HG02678 (cell line): ENCODE data around the gene SLC47A2.

Source experiments
- ATAC-seq: cut with Tn5 transposase; IDR thresholded peaks from one replicate; pipeline ENCODE4 v1.9.1; 2021; ENCODE audit warnings: mild to moderate bottlenecking, moderate library complexity; ENCODE audit not compliant: unreplicated experiment

Gene SLC47A2

DNA sequence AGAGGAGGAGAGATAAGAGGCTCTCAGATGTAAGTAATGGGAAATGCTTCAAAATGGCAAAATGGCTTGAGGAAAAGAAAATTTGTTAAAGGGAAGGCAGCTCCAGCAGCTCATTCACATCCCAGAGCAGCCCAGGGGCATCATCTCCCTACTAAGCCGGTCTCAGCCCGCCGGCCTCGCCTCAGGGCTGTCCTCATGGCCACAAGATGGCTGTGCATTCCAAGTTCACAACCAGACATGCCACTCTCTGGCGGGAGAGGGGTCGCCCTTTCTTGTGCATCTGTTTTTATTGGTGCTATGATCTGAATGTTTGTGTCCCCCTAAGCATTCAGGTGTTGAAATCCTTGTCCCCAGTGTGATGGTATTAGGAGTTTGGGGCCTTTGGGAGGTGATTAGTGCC, 13.5 kb upstream of the SLC47A2 start:
- ATAC-seq, result no peak

DNA sequence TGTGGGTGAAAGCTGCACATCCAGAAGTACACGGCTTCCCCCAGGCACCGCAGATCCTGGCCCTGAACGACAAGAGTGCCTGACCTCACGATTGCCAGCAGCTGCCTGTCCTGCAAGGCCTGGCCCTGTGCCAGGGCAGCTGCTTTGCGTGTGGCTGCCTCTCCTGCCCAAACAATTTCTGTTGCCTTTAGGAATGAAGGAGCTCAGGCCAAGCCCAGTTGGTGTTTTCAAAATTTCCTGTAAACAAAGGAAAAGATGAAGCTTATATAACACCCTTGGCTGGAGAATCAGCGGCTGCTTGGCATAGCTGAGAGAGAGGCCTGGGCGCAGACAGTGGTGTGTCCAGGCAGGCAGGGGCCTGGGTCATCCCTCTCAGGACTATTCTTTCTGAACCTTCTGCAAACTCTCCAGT, 11.7 kb upstream of the SLC47A2 start:
- no peak for ATAC-seq

DNA sequence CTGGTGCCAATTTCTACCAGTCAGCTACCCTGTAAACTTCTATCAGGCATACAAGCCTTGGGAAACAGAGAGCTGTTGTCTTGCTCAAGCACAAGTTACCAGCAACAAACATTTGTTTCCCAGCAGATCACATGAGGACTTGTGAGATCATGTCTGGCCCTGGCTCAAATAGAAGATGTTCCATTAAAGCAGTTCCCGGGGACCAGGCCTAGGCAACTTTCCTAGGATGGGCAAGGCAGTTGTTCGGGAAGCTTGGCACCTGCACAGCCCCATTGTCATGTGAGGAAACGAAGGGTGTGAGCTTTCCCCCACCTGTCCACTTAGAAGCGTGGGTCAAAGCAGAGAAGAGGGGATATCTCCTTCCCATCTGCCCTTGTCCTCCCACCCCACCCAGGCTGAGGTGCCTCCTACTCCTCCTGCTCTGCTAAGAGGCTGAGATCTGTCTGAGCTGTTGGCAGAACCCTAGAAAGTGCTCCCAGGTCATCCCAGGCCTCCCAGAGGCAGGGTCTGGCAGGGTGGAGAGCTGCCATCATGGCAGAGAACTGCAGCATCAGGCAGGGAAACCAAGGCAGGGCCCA, 11.2 kb upstream of the SLC47A2 start:
- no peak for ATAC-seq

DNA sequence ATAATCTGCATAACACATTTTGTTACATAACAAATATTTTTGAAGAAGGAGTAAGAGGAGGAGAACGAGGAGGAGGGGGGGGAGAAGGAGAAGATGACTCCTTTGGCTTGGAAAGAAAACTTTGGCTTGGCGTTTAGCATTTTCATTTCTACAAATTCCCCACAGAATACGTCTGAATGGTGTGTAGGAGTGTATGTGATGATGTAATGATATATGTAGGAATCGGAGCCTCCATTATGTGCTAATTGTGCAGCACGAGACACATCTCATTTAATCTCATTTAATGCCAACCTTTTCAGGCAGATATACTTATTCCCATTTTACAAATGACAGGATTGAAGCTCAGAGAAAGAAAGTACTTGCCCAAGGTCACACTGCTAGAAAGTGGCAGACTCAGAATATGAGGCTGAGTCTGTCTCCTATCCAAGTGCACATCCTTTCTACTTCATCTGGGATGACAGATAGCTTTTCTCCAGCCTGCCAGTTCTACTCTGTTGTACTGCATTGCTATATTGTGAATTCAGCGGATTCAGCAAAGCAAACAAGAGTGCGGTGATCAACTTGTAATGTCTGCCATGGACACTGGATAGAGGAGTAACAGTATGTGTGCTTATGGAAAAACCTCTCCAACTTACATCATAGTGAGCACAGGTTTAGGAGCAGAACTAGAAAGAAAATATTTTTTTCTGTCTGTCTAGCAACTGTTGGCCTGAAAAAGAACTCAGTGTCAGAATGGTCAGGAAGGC, 10.4 kb upstream of the SLC47A2 start:
- ATAC-seq, result no peak

DNA sequence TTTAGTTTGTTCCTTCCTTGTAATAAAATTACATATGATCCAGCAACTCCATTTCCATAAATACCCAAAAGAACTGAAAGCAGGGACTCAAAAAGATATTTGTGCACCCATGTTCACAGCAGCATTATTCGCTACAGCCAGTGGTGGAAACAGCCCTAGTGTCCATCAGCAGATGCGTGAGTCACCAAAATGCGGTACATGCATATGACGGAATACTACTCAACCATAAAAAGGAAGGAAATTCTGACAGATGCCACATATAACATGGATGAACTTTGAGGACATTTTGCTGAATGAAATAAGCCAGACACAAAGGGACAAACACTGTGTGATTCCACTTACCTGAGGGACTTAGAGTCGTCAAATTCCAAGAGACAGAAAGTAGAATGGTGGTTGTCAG, 9.1 kb upstream of the SLC47A2 start:
- ATAC-seq, result no peak

DNA sequence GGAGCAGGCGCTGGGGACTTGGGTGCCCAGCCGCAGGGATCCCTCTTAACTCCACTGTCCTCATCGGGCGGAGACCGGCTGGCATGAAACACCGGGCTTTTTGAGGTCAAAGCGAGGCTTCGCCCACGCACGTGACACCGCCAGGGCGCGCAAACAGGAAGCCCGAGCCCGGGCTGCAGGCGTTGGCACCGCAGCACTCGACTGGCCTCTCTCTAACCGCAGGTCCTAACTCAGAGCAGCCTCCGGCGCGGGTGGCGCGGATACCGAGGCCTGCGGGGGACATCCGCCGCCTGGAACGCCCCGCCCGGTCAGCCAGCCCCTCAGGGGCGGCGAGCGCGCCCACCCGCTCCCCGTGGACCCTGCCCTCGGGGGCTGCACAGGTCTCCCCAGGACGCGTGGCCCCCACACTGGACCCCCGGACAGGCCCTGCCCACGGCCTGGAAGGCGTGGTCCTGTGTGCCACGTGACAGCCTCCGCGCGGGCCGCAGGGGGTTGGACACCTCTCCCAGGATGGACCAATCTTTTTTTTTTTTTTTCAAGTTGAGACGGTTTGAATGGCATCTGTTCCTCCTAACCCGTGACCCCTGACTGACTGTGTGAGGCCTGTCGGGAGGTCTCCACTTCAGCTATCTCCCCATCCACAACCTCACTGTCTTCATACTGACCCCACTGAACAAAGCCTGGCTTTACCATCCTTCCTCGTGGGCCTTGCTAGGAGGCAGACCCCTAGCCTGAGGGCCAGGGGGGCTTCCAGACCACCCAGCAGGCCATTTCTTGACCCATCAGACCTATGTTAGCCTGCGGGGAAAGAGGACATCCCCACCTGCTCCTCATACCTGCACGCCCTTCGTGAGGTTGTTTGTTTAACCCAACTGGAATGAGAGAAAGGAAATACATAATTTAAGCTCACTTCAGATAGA, 8.4 kb upstream of the SLC47A2 start:
- no peak for ATAC-seq

DNA sequence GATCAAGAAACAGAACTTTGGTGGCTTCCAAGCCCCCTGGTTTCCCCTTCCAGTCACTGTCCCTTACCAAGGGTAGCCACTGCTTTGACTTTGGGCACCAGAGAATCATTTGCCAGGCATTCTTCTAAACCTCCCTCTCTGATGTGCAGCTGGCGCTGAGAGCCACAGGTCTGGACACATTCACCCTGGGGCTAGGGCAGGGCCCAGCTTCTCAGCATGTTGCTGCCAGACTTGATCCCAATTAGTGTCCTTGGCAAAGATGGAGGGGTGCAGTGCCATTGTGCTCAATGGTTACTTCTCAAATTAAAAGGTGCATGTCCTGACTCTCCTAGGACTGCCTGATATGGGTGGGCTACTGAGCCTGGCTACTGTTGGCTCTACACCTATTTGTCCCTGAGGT, 7.6 kb upstream of the SLC47A2 start:
- no peak for ATAC-seq

DNA sequence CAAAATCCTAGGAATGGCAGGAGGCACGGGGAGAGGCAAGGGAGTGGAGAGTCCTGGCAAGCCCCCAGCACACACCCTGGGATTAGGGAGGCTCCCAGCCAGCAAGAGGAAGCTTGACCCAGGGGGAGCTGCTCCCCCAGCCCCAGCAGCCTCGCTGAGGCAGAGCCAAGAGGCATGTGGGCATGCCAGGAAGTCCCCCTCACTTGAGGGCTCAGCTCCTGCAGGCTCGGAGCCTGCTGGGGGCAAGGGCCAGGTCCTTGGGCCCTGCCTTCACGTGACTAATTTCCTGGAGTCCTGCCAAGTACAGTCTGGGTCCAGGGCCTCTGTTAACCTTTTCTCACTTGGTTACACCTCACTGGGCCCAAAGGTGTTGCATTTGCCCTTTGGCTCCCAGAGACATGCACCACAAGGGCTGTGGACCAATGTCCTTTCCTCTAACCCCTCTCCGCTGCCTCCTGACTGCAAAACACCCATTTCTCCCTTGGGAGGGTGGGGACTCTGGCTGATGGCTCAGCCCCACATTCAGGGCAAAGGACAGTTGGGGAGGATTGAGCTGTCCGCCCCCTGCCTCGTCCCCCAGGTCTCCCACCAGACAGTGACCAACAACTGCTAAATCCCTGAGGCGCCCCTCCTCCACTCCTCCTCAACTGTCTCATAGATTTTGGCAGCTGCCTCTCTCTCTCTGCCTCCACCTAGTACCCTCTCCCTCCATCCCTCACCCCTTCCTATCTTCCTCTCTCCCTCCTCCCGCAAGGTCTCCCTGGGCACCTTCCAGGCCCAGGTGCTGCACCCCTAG, 4.4 kb upstream of the SLC47A2 start:
- no peak for ATAC-seq

DNA sequence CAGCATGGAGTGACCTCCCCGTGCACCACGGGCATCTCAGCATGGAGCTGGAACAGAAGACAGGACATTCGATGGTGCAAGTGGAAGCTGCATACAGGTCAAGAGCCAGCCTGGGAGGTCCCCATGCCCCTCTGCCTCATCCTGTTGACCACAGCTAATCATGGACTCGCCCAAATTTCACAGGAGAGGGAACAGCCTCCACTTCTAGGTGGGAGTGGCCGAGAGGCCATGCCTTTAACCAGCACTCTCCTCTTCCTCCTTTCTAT, 3.8 kb upstream of the SLC47A2 start:
- ATAC-seq, result no peak

DNA sequence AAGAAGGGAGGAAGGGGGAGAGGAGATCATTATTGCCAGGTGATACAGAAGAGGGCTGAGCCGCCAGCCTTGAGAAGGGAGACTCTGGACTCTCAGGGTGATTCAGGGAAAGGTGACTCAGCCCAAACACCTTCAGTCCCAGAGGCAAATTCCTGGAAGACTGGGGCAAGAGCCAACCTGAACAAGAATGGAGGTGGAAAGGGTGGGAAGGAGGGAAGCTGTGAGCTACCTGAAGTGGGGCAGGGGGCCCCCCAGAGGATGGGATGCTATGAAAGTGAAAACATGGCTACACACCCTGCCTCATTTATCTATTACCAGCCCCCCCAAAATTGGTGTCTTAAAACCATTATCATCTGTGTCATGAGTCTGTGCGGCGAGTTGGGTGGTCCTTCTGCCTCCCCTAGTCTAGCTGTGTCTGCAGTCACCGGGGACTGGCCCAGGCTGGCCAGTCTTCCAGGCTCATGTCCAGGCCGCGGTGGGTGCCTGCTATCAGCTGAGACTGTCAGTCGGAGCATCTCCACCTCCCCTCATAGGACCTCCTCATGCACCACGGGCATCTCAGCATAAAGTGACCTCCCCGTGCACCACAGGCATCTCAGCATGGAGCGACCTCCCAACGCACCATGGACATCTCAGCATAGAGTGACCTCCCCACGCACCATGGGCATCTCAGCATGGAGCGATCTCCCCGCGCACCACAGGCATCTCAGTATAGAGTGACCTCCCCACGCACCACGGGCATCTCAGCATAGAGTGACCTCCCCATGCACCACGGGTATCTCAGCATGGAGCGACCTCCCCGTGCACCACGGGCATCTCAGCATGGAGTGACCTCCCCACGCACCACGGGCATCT, 3.2 kb upstream of the SLC47A2 start:
- ATAC-seq, result no peak

DNA sequence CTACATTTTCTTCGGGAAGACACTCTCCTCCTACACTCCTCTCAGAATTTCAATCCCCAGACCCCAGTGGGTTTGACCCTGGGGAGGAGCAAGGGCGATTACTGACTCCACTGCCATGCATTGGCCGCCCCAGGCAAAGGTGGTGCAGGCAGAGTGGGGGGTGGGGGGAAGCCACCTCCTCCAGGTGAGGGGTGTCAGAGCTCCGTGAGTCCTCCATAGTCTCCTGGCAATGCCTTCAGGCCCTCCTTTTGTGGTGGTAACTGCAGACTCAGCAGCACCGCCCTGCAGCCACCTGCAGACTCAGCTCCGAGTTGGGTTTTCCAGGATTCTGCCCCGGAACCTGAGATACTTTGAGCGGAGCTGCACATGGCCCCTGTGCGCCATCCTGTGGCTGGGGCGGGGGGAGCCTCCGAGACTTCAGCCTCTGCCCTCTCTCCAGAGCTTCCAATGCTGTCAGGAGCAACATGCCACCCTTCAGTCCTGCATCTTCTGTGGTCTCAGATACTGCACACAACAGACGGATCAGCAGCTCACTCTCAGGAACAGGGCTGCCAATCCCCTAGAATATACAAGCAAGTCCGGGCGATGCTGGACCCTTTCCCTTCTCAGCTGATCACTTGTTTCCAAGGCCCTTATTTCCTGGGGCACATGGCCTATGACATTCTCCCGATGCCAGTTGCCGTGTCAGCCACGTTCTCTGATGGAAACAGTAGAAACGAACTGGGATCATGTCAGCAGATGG, 2.4 kb upstream of the SLC47A2 start:
- no peak for ATAC-seq

DNA sequence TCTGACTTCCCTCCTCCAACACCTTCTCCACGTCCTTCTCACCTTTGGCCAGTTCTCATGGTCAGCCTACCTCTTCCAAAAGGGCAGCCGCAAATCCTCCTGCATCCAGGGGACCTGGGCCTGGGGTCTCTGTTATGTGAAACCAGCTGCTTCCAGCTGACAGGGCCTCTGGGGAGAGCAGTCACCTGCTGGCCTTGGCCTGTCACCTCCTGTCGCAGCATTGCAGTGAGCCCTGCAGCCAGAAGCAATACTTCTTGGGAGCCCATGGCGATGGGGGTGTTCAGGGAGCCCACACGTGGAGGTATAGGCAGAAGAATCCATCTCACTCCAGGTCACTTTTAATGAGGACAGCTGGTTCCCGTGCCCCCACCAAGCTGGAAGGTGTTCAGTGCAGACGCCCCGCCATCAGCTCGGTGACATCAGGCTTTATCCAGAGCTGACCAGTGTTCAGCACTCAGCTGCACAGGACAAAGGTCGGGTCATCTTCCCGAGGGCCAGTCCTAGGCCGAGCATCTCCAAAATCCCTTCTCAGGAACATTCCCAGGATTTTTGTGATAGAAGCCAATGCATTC, 1.7 kb upstream of the SLC47A2 start:
- no peak for ATAC-seq

DNA sequence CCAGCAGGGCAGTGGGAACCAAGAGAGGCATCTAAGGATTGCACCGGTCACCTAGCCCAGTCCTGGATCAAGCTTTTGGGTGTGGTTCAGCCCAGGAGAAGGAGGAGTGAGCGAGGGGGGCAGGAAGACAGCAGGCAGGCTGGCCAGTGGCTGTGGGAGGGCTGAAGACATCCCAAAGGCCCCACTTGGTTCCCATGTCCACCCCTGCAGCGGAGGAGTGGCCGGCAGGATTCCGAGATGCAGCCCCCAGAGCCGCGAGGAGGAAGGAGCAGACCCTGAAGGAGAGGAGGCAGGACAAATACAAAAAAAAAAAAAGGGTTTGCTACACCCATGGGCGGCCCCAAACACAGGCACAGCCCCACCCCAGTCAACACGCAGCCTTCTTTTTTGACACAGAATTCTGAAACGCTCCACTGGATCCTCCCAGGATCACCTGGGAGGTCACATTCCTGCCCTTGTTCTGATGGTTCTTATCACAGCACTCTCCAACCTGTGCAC, 1.1 kb upstream of the SLC47A2 start:
- ATAC-seq, result no peak

DNA sequence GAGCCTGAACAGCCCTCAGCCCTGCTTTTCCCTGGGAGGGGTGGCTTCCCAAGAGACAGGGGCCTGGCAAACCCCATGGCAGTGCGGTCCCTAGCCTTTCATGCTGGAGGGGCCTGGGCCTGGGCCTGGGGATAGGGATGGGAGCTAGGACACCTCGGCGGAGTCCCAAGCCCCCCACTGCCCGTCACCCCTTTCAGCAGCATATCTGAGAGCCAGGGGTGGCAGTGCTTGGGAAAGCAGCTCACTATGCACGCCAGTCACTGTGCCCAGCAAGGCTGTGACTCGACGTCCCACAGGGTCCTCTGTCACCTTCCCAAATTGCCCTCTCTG, 612 bp upstream of the SLC47A2 start:
- ATAC-seq, result no peak

DNA sequence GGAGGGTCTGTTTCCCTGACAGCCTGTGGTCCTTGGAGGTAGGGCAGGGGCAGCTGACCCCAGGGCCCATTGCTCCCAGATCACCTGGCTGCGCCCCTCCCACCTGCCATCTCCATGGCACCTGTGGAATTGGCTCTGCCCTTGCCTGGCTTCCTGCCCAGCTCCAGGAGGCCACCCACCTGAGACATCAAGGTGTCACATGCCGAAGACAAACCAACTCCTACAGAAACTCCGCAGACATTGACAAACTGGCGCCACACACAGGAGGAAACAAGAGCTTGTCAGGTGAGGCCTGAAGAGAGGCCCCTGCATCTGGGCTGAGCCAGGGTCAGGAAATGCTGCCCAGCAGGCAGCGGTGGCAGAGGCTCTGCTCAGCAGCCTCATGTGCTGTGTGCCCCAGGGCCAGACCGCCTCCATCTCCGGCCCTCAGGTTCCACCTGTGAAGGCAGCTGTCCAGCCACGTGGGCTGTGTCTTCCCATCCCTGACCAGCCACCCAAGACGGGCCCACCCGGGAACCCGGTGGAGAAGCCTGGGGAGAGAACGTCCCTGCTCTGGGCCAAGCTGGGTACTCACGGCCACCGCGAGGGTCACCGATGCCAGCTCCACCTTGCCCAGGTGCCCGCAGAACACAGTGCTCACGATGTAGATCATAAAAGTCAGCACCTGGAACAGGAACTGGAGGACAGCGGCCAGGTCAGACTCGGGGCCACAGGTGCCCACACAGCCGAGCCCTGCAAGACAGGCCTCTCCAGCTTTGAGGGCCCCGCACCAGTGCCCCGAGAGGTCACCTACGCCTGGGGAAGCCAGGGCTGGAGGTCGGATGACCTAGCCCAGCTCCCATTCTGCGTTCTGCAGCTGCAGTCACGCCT, 1.6 kb downstream of the SLC47A2 start:
- ATAC-seq, result no peak

DNA sequence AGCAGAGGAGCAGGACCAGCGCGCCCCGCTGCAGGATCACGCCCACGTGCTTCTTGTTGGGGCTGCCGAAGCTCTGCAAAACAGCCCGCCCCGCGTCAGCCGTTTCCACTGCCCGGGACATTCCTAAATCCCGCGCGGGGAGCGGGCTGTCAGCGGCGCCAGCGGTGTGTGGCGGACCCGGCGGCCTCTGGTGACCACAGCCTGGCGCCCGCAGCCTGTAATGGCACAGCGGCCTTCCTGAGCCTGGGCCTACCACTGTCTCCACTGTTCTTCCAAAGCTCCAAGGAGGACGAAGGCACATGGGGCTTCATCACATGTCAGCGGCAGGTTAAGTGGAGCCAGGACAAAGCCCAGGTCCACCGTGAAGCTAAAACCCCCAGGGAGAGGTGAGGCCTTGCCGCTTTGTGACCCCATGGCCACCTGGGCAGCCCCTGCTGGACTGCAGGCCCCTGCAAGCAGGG, 2.5 kb downstream of the SLC47A2 start:
- ATAC-seq, result no peak

DNA sequence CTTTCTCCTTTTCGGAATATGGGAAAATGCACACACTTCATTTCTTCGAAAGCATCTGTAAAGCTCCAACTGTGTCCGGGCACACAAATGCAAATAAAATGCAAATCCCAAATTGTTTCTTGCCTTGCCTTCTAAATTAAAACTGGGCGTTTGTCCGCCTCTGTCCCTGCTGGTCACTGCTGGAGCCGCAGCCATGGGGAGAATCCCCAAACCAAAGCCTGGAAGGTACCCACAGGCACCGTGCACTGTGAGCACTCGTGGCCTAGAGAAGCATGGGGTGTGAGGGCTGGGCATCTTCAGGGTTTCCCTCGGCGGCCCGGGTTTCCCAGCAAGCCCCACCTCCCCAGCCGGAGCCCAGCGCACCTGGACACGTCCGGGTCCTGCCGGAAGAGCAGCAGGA, 2.9 kb downstream of the SLC47A2 start:
- no peak for ATAC-seq

DNA sequence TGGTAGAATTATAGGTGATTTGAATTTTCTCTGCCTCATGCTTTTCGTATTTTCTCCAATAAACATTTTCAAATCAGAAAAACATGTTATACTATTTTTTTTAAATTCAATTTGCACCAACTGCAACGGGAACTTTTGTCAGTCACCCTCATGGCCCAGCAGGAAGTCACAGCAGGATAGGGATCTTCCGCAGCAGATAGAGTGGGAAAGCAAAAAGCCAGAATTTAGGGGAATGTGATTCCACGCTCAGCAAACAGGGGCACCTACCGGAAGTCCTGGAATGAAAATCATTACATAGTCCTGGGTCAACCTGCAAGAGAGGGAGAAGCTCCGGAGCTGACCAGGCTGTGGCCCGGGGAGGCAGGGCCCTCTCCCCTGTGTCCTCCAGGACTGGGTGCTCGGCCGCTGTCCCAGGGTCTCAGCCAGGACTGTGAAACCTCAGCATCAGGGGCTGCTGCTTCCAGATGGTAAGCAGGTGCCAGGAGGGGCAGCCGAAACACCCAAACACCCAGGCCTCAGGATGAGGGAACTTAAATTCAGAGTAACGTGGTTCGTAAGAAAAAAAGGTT, 3.9 kb downstream of the SLC47A2 start:
- ATAC-seq, result no peak
